ENCODE measurements around the gene GAS2. TPM values are rescaled to one million over a fixed set of nuclear protein-coding genes. Genes with fewer than 3 reads are reported as not detected.
A peak's percentile ranks its signal among the peaks of the same experiment; 100 is the strongest.
"Not testable (repeated sequence)": the region's sequence is repeated elsewhere in the genome, so short reads cannot be mapped to it uniquely, and the experiment has no call there.

The GAS2 gene
- total and polyA plus RNA-seq, 5 donors, result 1.9 to 12.3 (median 7.9) TPM

DNA sequence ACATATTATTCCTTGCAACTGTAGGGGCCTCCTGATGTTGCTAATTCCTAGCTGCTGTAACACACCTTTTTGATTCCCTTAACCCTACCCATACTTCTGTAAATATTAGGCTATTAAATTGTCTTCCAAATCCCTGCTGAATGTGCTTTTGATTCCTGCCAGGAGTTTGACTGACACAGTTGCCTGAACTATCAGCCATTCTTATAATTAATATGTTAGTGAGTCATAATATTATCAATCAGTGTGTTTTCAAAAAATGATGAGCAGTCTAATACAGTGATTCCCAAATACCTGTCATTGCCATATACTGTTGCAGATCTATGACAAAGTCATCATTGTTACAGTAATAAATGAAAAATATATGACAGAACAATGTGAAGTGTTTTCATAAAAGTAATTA is 24.9 kb upstream of the GAS2 start:
- DNase-seq, result no peak
- Histone ChIP-seq H3K4me1 (ENCODE audit: control insufficient read depth, insufficient read depth, low read length) (no peaks in the 10 kb centered on the region), H3K4me3 (ENCODE audit: low read length) (no peak overlapping the region), H3K27me3 (ENCODE audit: control insufficient read depth, insufficient read depth) (no peaks in the 10 kb centered on the region), H3K9me3 (ENCODE audit: control insufficient read depth, low read length) (no peaks in the 10 kb centered on the region), H3K27ac (ENCODE audit: low read length) (no peak overlapping the region)
- intact Hi-C loops (cut with DNase I), result no loop called here
- no peak for ATAC-seq

DNA sequence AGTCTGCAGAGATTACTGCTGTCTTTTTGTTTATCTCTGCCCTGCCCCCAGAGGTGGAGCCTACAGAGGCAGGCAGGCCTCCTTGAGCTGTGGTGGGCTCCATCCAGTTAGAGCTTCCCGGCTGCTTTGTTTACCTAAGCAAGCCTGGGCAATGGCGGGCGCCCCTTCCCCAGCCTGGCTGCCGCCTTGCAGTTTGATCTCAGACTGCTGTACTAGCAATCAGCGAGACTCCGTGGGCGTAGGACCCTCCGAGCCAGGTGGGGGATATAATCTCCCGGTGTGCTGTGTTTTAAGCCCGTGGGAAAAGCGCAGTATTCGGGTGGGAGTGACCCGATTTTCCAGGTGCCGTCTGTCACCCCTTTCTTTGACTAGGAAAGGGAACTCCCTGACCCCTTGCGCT is 14.1 kb upstream of the GAS2 start:
- H3K4me3 ChIP-seq (ENCODE audit: low read length); ATAC-seq; H3K27me3 ChIP-seq (ENCODE audit: control insufficient read depth, insufficient read depth); H3K4me1 ChIP-seq (ENCODE audit: control insufficient read depth, insufficient read depth, low read length); H3K27ac ChIP-seq (ENCODE audit: low read length); intact Hi-C loops (cut with DNase I); H3K9me3 ChIP-seq (ENCODE audit: control insufficient read depth, low read length); DNase-seq: not testable (repeated sequence)
- 76% methylated on average over 15 of the region's 15 CpGs for WGBS

DNA sequence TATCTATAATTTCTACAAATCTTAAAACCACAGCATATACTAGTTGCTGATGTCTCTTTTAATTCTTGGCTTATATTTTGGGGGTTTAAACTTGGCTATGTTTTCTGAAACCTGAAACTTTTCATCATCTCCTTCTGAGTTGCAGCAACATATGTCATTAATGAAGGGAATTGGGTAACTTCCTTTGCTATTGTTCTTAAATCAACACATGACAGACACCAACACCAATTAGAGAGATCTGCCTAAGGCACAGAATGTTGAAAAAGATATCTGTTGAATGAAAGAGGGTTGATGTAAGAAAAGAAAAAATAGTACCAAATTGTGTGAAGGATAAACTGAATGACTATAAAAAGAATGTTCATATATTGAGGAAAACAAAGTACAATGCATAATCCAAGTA is 10.3 kb upstream of the GAS2 start:
- H3K4me1 ChIP-seq (ENCODE audit: control insufficient read depth, insufficient read depth, low read length), result no peaks in the 10 kb centered on the region
- H3K27me3 ChIP-seq (ENCODE audit: control insufficient read depth, insufficient read depth), result no peaks in the 10 kb centered on the region
- ATAC-seq (no peak), DNase-seq (no peak)
- intact Hi-C loops (cut with DNase I), result no loop called here
- no peak overlapping the region for H3K4me3 ChIP-seq (ENCODE audit: low read length)
- no peaks in the 10 kb centered on the region for H3K9me3 ChIP-seq (ENCODE audit: control insufficient read depth, low read length)
- H3K27ac ChIP-seq (ENCODE audit: low read length), result no peak overlapping the region

DNA sequence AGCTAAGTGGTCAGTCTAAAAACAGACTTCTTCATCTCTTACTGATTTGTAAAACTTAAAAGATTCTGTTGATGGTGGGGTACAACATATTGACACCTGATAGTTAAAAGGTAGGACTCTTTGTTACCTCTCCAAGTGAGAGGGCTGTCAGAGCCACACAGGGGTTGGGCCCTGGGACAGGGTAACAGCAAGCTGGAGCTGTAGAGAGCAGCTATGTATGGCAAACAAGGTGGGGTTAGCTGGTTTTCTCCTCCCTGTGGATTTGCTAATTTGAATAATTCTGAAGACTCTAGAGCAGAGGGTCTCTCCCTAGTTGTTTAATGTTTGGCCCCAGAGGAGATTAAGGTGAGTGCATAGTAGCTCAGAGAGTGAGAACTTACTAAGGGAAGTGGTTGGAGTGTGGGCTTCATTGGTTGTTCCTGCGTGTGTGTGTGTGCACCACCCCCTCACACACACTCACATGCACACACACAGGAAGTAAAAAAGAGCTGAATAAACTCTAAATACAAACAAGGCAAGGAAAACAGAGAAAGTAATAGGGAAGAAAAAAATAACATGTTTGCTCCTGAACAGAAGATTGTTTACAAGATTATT is 9.2 kb upstream of the GAS2 start:
- no peaks in the 10 kb centered on the region for H3K27me3 ChIP-seq (ENCODE audit: control insufficient read depth, insufficient read depth)
- intact Hi-C loops (cut with DNase I), result no loop called here
- no peaks in the 10 kb centered on the region for H3K9me3 ChIP-seq (ENCODE audit: control insufficient read depth, low read length)
- 51% methylated on average over 1 of the region's 1 CpG for WGBS
- H3K4me3 ChIP-seq (ENCODE audit: low read length), result no peak overlapping the region
- H3K27ac ChIP-seq (ENCODE audit: low read length), result no peak overlapping the region
- DNase-seq (no peak), ATAC-seq (no peak)
- H3K4me1 ChIP-seq (ENCODE audit: control insufficient read depth, insufficient read depth, low read length), result no peaks in the 10 kb centered on the region

DNA sequence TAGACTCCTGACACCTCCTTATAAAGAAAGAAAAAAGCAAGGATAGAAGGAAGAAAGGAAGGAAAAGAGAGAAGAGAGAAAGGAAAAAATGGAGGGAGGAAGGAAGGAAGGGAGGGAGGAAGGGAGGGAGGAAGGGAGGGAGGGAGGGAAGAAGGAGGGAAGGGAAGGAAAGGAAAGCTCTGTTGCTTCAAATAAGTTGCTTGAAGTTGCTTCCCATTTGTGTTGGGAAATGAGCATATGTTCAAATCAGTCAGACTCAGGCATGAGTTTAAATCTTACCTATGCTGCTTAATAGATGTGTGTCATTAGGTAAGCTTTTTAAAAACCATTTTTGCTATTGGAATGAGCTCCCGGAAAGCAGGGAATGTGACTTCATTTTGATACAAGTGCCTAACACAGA is 6.6 kb upstream of the GAS2 start:
- H3K9me3 ChIP-seq (ENCODE audit: control insufficient read depth, low read length), result no peaks in the 10 kb centered on the region
- intact Hi-C loops (cut with DNase I), result no loop called here
- no peak for ATAC-seq
- no peaks in the 10 kb centered on the region for H3K4me1 ChIP-seq (ENCODE audit: control insufficient read depth, insufficient read depth, low read length)
- DNase-seq, result no peak
- no peak overlapping the region for H3K27ac ChIP-seq (ENCODE audit: low read length)
- no peak overlapping the region for H3K4me3 ChIP-seq (ENCODE audit: low read length)
- 91% methylated on average over 1 of the region's 1 CpG for WGBS
- H3K27me3 ChIP-seq (ENCODE audit: control insufficient read depth, insufficient read depth), result no peaks in the 10 kb centered on the region

DNA sequence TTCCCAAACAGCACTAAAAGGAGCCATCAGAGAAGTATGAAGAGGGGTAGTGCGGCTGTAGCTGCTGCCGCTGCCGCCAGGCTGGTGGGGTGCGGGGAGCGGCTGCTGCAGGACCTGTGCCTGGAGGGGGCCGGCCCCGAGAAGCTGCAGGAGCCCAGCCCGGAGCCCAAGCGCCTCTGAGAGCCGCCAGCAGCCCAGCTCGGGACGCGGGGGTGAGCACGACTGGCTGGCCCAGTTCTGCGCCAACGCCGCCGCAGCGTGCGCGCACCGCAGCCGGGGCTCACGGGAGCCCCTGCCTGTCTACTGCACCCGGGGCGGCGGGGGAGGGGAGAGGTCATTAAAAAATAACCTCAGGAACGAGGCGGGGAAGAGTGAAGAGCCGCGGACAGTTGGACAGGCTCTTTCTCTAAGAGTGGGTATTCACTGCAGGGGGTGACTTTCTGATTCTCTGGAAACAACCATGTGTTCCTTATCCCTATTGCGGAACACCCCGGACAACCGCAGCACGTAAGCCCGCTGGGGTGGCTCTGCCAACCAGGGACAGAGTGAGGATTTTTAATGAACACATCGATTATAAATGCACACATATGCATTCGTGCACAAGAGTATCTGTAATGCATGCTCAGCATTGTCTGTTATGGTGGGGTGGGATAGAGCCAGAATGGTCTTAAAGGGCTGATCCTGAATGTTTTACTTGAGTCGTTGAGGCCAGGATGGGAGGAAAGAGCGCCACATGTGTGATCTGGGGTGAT is 453 bp downstream of the GAS2 start:
- no peaks in the 10 kb centered on the region for H3K9me3 ChIP-seq (ENCODE audit: control insufficient read depth, low read length)
- H3K4me1 ChIP-seq (ENCODE audit: control insufficient read depth, insufficient read depth, low read length), result no peaks in the 10 kb centered on the region
- ATAC-seq (peak; percentile 96 to 97), DNase-seq (peak; percentile 61 to 85 (median 76))
- H3K4me3 ChIP-seq (ENCODE audit: low read length), result peak overlapping the region; percentile 44
- peak overlapping the region; percentile 55 for H3K27ac ChIP-seq (ENCODE audit: low read length)
- intact Hi-C loops (cut with DNase I), result no loop called here
- H3K27me3 ChIP-seq (ENCODE audit: control insufficient read depth, insufficient read depth), result no peaks in the 10 kb centered on the region
- WGBS, result 2% methylated on average over 40 of the region's 40 CpGs

DNA sequence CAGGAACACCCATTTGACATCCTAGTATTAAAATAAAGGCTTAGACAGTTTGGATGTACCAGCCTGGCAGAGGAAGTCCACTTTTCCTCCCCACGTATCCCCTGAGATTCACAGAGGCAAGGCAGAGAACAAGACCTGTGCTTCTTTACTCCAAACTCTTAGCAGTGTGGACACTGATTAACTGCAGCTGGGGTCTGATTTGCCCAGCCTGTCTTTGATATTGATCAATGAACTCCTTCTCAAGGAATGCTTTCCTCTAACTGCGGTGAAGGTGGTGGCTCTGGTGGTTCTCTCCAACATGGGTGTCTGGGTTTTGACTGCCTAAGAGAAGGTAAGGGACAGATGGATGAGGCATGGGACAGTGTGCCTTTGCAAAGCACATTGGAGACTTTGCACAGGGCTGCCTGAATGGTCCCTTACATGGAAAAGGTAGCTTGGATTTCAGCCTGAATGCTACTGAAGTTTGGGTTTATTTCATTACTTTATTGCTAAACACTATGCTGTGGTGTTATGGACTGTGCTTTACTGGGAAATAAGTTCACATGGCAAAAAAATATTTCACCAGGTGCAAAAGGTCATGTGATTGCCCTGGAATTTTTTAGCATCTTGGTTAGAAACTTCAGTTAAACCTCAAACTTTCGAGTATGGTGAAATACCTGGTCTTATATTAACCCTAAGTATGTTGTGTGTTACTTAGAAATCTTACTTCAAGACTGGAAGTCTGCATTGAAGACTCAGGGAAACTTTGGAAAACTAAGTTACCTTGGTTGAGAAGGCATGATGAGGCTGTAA is 1.8 kb downstream of the GAS2 start:
- H3K9me3 ChIP-seq (ENCODE audit: control insufficient read depth, low read length), result no peaks in the 10 kb centered on the region

DNA sequence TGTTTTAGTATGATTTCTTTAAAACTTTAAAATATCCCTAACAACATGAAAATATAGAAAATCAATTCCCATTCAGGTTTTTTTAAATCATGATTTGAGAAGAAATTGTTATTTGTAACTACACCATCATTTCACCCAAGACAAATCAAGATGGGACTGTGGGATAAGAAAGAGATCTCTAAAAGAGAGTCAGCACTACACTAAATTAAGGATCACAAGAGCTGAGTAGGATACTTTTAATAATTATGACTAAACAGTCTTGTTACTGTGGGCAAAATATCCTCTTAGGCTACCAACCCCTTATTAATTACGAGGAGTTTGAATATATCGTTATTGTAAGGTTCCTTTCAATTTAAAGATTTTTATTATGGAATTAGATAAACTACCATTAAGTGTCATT is 3.0 kb downstream of the GAS2 start:
- H3K4me3 ChIP-seq (ENCODE audit: low read length), result no peak overlapping the region
- no peak for ATAC-seq
- intact Hi-C loops (cut with DNase I), result no loop called here
- 97% methylated on average over 2 of the region's 2 CpGs for WGBS
- DNase-seq, result no peak
- H3K4me1 ChIP-seq (ENCODE audit: control insufficient read depth, insufficient read depth, low read length), result no peaks in the 10 kb centered on the region
- H3K27ac ChIP-seq (ENCODE audit: low read length), result no peak overlapping the region
- H3K9me3 ChIP-seq (ENCODE audit: control insufficient read depth, low read length), result no peaks in the 10 kb centered on the region
- no peaks in the 10 kb centered on the region for H3K27me3 ChIP-seq (ENCODE audit: control insufficient read depth, insufficient read depth)

More for the DNA sequence above, 1.8 kb downstream of the GAS2 start:
- Histone ChIP-seq H3K27ac (ENCODE audit: low read length) (no peak overlapping the region), H3K4me1 (ENCODE audit: control insufficient read depth, insufficient read depth, low read length) (no peaks in the 10 kb centered on the region), H3K4me3 (ENCODE audit: low read length) (no peak overlapping the region), H3K27me3 (ENCODE audit: control insufficient read depth, insufficient read depth) (no peaks in the 10 kb centered on the region)
- no peak for DNase-seq
- 56% methylated on average over 3 of the region's 3 CpGs for WGBS
- intact Hi-C loops (cut with DNase I), result no loop called here
- ATAC-seq, result no peak

DNA sequence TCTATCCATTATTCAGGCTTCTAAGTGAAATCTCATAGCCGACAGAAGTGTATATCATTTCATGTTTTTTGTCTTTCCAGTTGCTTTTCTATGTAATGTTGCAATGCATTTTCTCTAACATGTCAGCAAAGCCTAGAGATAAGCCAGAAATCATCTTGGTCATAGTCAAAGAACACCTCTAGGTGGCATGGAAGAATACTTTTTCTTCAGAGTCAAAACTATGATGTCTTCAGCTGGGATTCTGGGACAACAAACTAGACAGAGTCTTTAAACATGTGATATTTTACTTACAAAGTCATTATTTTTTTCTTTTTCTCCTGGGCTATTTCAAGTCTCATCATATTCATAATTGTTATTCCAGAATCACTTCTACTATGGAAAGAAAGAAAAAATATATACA is 4.4 kb downstream of the GAS2 start:
- Histone ChIP-seq H3K9me3 (ENCODE audit: control insufficient read depth, low read length) (no peaks in the 10 kb centered on the region), H3K27ac (ENCODE audit: low read length) (no peak overlapping the region), H3K27me3 (ENCODE audit: control insufficient read depth, insufficient read depth) (no peaks in the 10 kb centered on the region), H3K4me1 (ENCODE audit: control insufficient read depth, insufficient read depth, low read length) (no peaks in the 10 kb centered on the region), H3K4me3 (ENCODE audit: low read length) (no peak overlapping the region)
- DNase-seq, result no peak
- WGBS, result 66% methylated on average over 1 of the region's 1 CpG
- intact Hi-C loops (cut with DNase I), result no loop called here
- ATAC-seq, result no peak

DNA sequence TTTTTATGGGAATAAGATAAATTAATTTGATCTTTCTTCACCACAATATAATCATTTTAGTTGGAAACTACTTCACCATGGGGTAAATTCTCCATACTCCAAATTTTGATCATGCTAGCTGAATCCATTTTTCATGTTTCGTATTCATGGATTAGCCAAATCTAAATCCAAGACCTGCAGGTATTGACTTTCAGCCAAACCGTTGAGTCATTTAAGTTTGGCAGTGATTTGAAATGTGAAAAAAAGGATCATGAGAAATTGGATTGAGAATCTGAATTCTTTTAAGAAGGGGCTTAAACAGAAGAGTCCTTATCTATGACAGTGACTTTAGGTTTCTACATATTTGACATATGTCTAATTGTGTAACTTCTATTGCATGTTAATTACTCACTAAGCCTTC is 5.3 kb downstream of the GAS2 start:
- no peaks in the 10 kb centered on the region for H3K4me1 ChIP-seq (ENCODE audit: control insufficient read depth, insufficient read depth, low read length)
- no peak overlapping the region for H3K4me3 ChIP-seq (ENCODE audit: low read length)
- WGBS, result 64% methylated on average over 2 of the region's 2 CpGs
- DNase-seq (no peak), ATAC-seq (no peak)
- intact Hi-C loops (cut with DNase I), result no loop called here
- no peaks in the 10 kb centered on the region for H3K9me3 ChIP-seq (ENCODE audit: control insufficient read depth, low read length)
- H3K27ac ChIP-seq (ENCODE audit: low read length), result no peak overlapping the region
- no peaks in the 10 kb centered on the region for H3K27me3 ChIP-seq (ENCODE audit: control insufficient read depth, insufficient read depth)
